Measurements from ENCODE around the gene CTNND2.

Gene CTNND2

GRCh38 chr5:11904265-11904906 is at the start of gene CTNND2:
TSS of gene CTNND2 (minus strand) at chr5:11904446. CDS start at chr5:11903853, 593 bp downstream.
- ATAC-seq = no peak

- no peak for ATAC-seq
Measured at GRCh38 chr5:11946317-11946716, 42.1 kb upstream of the CTNND2 start.

GRCh38 chr5:11941566-11941965 is 37.3 kb upstream of the CTNND2 start:
- ATAC-seq = no peak

- ATAC-seq = no peak
Measured at GRCh38 chr5:11931638-11932037, 27.4 kb upstream of the CTNND2 start.

GRCh38 chr5:11928909-11929308 is 24.7 kb upstream of the CTNND2 start:
- no peak for ATAC-seq

- ATAC-seq = no peak
Measured at GRCh38 chr5:11925701-11926100, 21.5 kb upstream of the CTNND2 start.

GRCh38 chr5:11922394-11922793 is 18.1 kb upstream of the CTNND2 start:
- no peak for ATAC-seq

GRCh38 chr5:11918463-11919045 is 14.3 kb upstream of the CTNND2 start:
- ATAC-seq = no peak

GRCh38 chr5:11909471-11909870 is 5.2 kb upstream of the CTNND2 start:
- no peak for ATAC-seq

GRCh38 chr5:11906497-11906896 is 2.3 kb upstream of the CTNND2 start:
- no peak for ATAC-seq

GRCh38 chr5:11905206-11905605 is 960 bp upstream of the CTNND2 start:
- no peak for ATAC-seq

- ATAC-seq = no peak
Measured at GRCh38 chr5:11903614-11904264, 507 bp downstream of the CTNND2 start.

- ATAC-seq = no peak
Measured at GRCh38 chr5:11903121-11903613, 1.1 kb downstream of the CTNND2 start.

GRCh38 chr5:11902201-11902619 is 2.0 kb downstream of the CTNND2 start:
- no peak for ATAC-seq

- ATAC-seq = no peak
Measured at GRCh38 chr5:11898787-11899186, 5.5 kb downstream of the CTNND2 start.

GRCh38 chr5:11897781-11898180 is 6.5 kb downstream of the CTNND2 start:
- no peak for ATAC-seq

- ATAC-seq = no peak
Measured at GRCh38 chr5:11894992-11895391, 9.3 kb downstream of the CTNND2 start.

GRCh38 chr5:11892832-11893231 is 11.4 kb downstream of the CTNND2 start:
- ATAC-seq = no peak

- no peak for ATAC-seq
Measured at GRCh38 chr5:11890777-11891176, 13.5 kb downstream of the CTNND2 start.

GRCh38 chr5:11888221-11888620 is 16.0 kb downstream of the CTNND2 start:
- no peak for ATAC-seq

GRCh38 chr5:11878814-11879213 is 25.4 kb downstream of the CTNND2 start:
- ATAC-seq = no peak

- no peak for ATAC-seq
Measured at GRCh38 chr5:11873587-11873986, 30.7 kb downstream of the CTNND2 start.

GRCh38 chr5:11869203-11869602 is 35.0 kb downstream of the CTNND2 start:
- no peak for ATAC-seq

- no peak for ATAC-seq
Measured at GRCh38 chr5:11863911-11864310, 40.3 kb downstream of the CTNND2 start.
